SW480 (cell line): ENCODE data around the gene ANGPTL7.
"Not testable (repeated sequence)": the region's sequence is repeated elsewhere in the genome, so short reads cannot be mapped to it uniquely, and the experiment has no call there.

Experiments used
- DNase-seq: peaks from one replicate; pipeline ENCODE4 v3.0.0-alpha.2; 2016; ENCODE audit warnings: low spot score

Gene ANGPTL7

GRCh38 chr1:11170102-11170501, 19.1 kb upstream of the ANGPTL7 start:
- no peak for DNase-seq

DNA sequence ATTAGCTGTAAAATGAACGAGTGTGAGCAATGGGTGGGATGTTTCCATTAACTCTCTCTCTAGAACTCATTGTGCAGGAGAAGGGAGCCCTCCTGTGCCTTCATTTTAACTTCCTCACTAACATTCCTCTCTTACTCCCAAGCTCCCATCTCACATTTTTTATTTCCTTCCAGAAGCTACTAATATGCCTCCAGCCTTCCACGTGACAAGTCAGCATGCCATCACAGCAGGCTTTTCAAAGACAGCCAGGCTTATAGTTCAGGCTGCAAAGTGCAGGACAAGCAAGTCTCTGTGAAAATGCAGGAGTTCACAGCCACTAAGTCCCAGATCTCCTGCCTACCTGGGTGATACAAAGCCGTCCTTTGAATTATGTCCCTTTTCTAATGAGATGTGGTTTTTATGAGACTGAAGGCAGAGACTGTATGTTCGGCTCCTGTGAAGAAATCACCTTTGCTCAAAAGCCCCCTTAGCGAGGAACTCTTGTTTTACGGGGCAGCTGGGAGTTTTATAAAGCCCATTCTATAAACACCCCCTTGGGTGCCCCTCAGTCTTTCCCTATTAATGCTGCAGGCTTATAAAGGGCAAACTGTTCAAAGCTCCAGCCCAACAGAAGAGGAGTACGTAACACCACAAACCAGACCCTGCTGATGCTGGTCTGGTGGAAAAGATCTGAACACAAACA, 14.8 kb upstream of the ANGPTL7 start:
- no peak for DNase-seq

- no peak for DNase-seq
Observed at GRCh38 chr1:11175461-11175860, 13.7 kb upstream of the ANGPTL7 start.

DNA sequence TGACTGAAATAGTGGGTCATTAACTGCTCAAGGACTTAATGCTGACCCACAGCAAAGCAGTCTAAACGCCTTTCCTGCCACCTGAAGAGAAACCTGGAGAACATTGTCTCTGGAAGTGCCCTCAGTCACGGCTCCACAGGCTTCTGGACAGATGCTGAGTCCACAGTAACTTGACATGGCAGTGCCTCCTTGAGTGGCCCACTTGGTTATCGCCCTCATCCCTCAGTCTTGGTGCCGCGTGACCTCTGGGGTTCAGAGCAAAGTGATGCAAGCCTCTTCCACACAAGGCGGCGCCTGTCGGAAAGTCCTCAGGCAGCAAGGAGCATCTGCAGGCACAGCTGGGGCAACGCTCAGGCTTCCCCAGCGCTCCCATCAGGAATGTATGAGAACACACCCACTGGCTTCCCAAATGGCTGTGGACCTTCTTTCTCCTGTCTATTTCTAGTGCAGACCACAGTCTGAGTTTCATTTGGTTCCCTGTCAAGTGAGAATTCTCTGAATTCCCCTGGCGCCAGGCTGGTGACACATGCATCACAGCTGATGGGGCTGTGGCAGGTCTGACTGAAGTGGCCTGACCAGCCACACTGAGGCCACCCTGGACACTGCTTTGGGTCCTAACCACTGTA, 13.0 kb upstream of the ANGPTL7 start:
- no peak for DNase-seq

GRCh38 chr1:11178021-11179015, 10.8 kb upstream of the ANGPTL7 start:
- no peak for DNase-seq

- no peak for DNase-seq
Observed at GRCh38 chr1:11179125-11179524, 10.0 kb upstream of the ANGPTL7 start.

DNA sequence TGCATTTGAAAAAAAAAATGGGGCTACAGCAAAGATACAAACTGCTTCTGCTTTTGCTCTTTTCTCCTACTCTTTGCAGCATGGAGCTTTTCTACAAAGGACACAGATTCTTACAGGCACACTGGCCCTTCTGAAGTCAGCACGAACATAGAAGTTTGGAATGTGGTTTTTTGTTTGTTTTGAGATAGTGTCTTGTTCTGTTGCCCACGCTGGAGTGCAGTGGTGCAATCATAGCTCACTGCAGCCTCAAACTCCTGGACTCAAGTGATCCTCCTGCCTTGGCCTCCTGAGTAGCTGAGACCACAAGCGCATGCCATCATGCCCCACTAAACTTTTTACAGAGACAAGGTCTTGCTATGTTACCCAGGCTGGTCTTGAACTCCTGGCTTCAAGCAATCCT, 9.4 kb upstream of the ANGPTL7 start:
- not testable (repeated sequence) for DNase-seq

GRCh38 chr1:11180342-11180744, 8.8 kb upstream of the ANGPTL7 start:
- DNase-seq: no peak

- DNase-seq: no peak
Observed at GRCh38 chr1:11182884-11183283, 6.3 kb upstream of the ANGPTL7 start.

GRCh38 chr1:11184973-11185372, 4.2 kb upstream of the ANGPTL7 start:
- no peak for DNase-seq

DNA sequence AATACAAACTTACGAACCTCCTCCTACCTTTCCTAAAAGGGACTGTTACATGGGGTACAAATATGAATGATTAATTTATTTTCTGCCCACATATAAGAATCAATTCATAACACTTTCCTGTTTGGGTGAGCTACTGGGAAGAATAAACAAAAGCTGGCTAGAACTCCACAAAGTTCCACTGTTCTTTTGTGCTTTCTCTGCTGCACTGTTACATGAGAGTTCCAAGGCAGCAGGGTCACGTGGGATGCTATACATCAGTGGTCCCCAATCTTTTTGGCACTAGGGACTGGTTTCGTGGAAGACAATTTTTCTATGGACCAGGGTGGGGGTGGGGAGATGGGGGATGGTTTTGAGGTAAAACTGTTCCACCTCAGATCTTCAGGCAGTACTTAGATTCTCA, 2.2 kb upstream of the ANGPTL7 start:
- no peak for DNase-seq

GRCh38 chr1:11187494-11187893, 1.7 kb upstream of the ANGPTL7 start:
- no peak for DNase-seq

- DNase-seq: no peak
Observed at GRCh38 chr1:11187931-11188330, 1.2 kb upstream of the ANGPTL7 start.

DNA sequence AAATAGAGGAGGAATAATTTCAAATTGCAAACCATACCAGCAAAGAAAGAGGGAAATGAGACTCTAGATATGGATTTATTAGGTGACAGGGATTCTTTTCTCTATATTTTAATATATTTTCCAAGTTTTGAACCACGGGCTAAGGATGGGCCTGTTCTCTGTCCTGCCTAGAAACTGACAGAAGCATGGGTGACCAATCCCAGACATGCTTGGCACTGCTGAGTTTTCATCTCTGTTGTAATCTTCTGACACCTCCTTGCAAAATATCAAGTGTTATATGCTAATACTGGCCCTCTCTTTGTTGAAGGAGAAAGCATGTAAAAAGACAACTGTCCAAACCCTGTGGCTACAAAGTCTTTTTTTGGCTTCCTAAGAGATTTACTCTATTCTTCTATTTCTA, 774 bp upstream of the ANGPTL7 start:
- DNase-seq: no peak

DNA sequence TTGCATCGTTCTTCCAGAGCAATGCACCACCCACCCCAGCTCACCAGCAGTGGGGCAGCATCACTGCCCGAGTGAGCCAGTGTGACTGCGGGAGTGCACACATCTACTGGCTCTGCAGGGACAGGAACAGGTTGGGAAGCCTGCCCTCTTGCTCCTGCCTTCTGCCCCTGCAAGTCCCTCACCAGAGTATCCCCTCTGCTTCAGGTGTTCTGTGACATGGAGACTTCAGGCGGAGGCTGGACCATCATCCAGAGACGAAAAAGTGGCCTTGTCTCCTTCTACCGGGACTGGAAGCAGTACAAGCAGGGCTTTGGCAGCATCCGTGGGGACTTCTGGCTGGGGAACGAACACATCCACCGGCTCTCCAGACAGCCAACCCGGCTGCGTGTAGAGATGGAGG, 4.2 kb downstream of the ANGPTL7 start:
- no peak for DNase-seq

DNA sequence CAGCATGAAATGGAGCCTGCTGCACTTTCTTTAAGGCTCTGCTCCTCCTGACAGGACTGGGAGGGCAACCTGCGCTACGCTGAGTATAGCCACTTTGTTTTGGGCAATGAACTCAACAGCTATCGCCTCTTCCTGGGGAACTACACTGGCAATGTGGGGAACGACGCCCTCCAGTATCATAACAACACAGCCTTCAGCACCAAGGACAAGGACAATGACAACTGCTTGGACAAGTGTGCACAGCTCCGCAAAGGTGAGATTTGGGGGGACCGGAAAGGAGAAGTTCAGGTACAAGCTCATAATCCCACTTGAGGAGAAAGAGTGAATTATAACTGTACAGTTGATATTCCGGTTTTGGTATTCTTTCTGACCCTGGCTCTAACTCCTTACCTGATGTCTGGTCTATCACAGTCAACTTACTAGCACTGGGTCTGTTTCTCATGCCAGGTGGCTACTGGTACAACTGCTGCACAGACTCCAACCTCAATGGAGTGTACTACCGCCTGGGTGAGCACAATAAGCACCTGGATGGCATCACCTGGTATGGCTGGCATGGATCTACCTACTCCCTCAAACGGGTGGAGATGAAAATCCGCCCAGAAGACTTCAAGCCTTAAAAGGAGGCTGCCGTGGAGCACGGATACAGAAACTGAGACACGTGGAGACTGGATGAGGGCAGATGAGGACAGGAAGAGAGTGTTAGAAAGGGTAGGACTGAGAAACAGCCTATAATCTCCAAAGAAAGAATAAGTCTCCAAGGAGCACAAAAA, 5.4 kb downstream of the ANGPTL7 start:
- DNase-seq: no peak

GRCh38 chr1:11196945-11197344, 7.8 kb downstream of the ANGPTL7 start:
- DNase-seq: no peak

GRCh38 chr1:11197359-11197758, 8.2 kb downstream of the ANGPTL7 start:
- DNase-seq: no peak

- no peak for DNase-seq
Observed at GRCh38 chr1:11198257-11198656, 9.1 kb downstream of the ANGPTL7 start.

DNA sequence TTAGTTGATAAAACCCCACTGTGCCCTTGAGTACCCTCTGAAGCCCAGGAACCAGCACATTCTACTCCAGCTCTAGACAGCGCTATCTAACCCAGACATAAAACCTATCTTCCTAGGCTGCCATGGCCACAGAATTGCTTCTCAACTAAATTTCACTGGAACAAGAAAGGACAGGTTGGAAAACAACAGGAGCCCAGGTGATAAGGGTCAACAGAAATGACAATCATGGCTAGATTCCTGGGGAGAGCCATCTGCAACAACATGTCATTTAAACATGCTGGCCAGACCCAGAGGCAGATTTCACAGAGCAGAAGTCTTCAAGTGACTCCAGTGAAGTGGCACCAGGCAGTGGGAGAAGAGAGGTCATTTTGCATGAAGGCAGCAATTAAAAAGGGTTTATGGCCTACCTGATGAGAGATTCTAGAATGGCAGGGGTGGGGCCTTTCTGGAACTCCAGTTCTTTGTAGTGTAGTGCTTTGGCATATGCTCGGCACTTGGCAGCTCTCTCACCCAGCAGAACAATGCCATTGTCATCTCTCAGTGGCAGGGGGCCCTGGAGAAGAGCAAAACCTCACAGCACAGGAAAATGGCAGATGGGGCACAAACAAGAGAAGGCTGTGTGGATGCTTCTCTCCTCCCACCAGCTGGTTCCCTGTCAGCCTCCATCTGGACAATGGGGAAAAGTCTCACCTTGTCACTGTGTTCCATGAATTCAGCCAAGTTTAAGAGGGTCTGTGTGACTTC, 9.9 kb downstream of the ANGPTL7 start:
- DNase-seq: no peak
